GM12878 (cell line): ENCODE data around the gene TBC1D10B. TPM values are rescaled to one million over a fixed set of nuclear protein-coding genes. Genes with fewer than 3 reads are reported as not detected.

Experiments used
- ASH2L ChIP-seq: fragments of 300-600, 200-600 bp; sonication (generic); IDR thresholded peaks from 2 replicates; pipeline ENCODE4 v1.6.1; 2017; ENCODE audit warnings: low read depth, mild to moderate bottlenecking, borderline replicate concordance
- ATF2 ChIP-seq: IDR thresholded peaks from 2 replicates; pipeline ENCODE4 v1.6.1; 2012; ENCODE audit warnings: low read length, inconsistent platforms
- BCL11A ChIP-seq: IDR thresholded peaks from 2 replicates; pipeline ENCODE4 v1.6.1; 2011; ENCODE audit warnings: low read depth, low read length
- CBX5 ChIP-seq: sonication (generic); IDR thresholded peaks from 2 replicates; pipeline ENCODE4 v1.6.1; 2016; ENCODE audit warnings: low read depth, moderate library complexity, mild to moderate bottlenecking, inconsistent platforms
- CREM ChIP-seq: IDR thresholded peaks from 2 replicates; pipeline ENCODE4 v1.6.1; 2014; ENCODE audit warnings: antibody characterized with exemption, low read depth
- ESRRA ChIP-seq: IDR thresholded peaks from 2 replicates; pipeline ENCODE4 v1.6.1; 2012; ENCODE audit warnings: mild to moderate bottlenecking, low read length, improper control_type of control experiment
- EZH2 ChIP-seq: IDR thresholded peaks from 2 replicates; pipeline ENCODE4 v1.6.1; 2012; ENCODE audit warnings: low read depth, mild to moderate bottlenecking, control low read depth, inconsistent platforms, low read length, borderline replicate concordance; ENCODE audit not compliant: control insufficient read depth
- GABPA ChIP-seq: IDR thresholded peaks from 2 replicates; pipeline ENCODE4 v1.6.1; 2014; ENCODE audit warnings: antibody characterized with exemption, low read depth, mild to moderate bottlenecking, inconsistent platforms
- IRF4 ChIP-seq: IDR thresholded peaks from 2 replicates; pipeline ENCODE4 v1.6.1; 2011; ENCODE audit warnings: low read depth, low read length
- KDM1A ChIP-seq: fragments of 200-600 bp; sonication (generic); IDR thresholded peaks from 2 replicates; pipeline ENCODE4 v1.6.1; 2016; ENCODE audit warnings: borderline replicate concordance
- MEF2A ChIP-seq: IDR thresholded peaks from 2 replicates; pipeline ENCODE4 v1.6.1; 2011; ENCODE audit warnings: low read depth, mild to moderate bottlenecking, low read length, moderate library complexity; ENCODE audit not compliant: insufficient read depth
- POLR2AphosphoS2 ChIP-seq: IDR thresholded peaks from 2 replicates; pipeline ENCODE4 v1.6.1; 2011; ENCODE audit warnings: low read depth, mild to moderate bottlenecking, low read length, improper control_type of control experiment, moderate library complexity
- RAD21 ChIP-seq: IDR thresholded peaks from 2 replicates; pipeline ENCODE4 v1.6.1; 2011; ENCODE audit warnings: mild to moderate bottlenecking, low read depth, low read length, moderate library complexity; ENCODE audit not compliant: insufficient read depth
- RB1 ChIP-seq: fragments of 450-650 bp; formaldehyde crosslinking; IDR thresholded peaks from 2 replicates; pipeline ENCODE4 v1.6.1; 2017; ENCODE audit warnings: mild to moderate bottlenecking, borderline replicate concordance
- RBBP5 ChIP-seq: fragments of 200-600 bp; sonication (generic); conservative IDR thresholded peaks from 2 replicates; pipeline ENCODE4 v1.6.1; 2016
- REST ChIP-seq: IDR thresholded peaks from 2 replicates; pipeline ENCODE4 v1.6.1; 2012; ENCODE audit warnings: mild to moderate bottlenecking, low read depth, low read length
- RUNX3 ChIP-seq: IDR thresholded peaks from 2 replicates; pipeline ENCODE4 v1.6.1; 2012; ENCODE audit warnings: low read length, inconsistent platforms
- SIN3A ChIP-seq: IDR thresholded peaks from 2 replicates; pipeline ENCODE4 v1.6.1; 2012; ENCODE audit warnings: low read depth, low read length, improper control_type of control experiment
- SUPT20H ChIP-seq: IDR thresholded peaks from 2 replicates; pipeline ENCODE4 v1.6.1; 2011; ENCODE audit warnings: low read depth, mild to moderate bottlenecking, low read length, moderate library complexity, borderline replicate concordance; ENCODE audit not compliant: control insufficient read depth
- TBL1XR1 ChIP-seq: IDR thresholded peaks from 2 replicates; pipeline ENCODE4 v1.6.1; 2012; ENCODE audit warnings: low read depth, low read length, improper control_type of control experiment
- ZNF217 ChIP-seq: fragments of 450-650 bp; IDR thresholded peaks from 2 replicates; pipeline ENCODE4 v1.6.1; 2017; ENCODE audit warnings: antibody characterized with exemption, mild to moderate bottlenecking
- ZNF24 ChIP-seq: fragments of 450-650 bp; IDR thresholded peaks from 2 replicates; pipeline ENCODE4 v1.6.1; 2017; ENCODE audit warnings: antibody characterized with exemption, mild to moderate bottlenecking
- ZNF274 ChIP-seq: IDR thresholded peaks from one replicate; pipeline ENCODE4 v1.8.0; 2011; ENCODE audit not compliant: insufficient read length, insufficient read depth
- polyA plus RNA-seq, 11 experiments: library from polyadenylated mRNA; depleted of rRNA in 4 of 11; unstranded in 6 of 11; stranded (reverse) in 5 of 11; fragments of >200 nt; fragmentation: Nextera tagmentation in 4 of 11; fragmentation: Illumina TruSeq in 1 of 11; extraction: Ambion mirVana in 4 of 11; extraction: Trizol in 1 of 11; gene quantifications; 1 replicate in 1 of 11; 2 replicates in 10 of 11; pipeline versions ENCODE4 v1.2.1 to v1.2.3, GENCODE V29; 2011 to 2016; ENCODE audit warnings: inconsistent platforms in 2 of 11, missing spikeins in 2 of 11, low read depth in 1 of 11
- total RNA-seq, 4 experiments: library from RNA; depleted of rRNA in 3 of 4; stranded (reverse); fragments of >200 nt in 3 of 4; fragmentation: Illumina TruSeq in 1 of 4; extraction: Trizol in 1 of 4; gene quantifications; 2 replicates each; pipeline versions ENCODE4 v1.2.1 to v1.2.3, GENCODE V29; 2013 to 2021

Gene TBC1D10B
- total and polyA plus RNA-seq, 10 of the 15 experiments (the other 5 are each of a cell fraction or from before 2014, with no cell fraction given), result 2.2 to 51.2 (median 11.6) TPM

- TF ChIP-seq REST, result no peak
- TF ChIP-seq GABPA, result peak; percentile 81
- 0 out of 2 replicates have a peak, but pooled peaks have one; percentile 9 for TF ChIP-seq IRF4
- no peak for TF ChIP-seq TBL1XR1
- no peak for TF ChIP-seq ZNF24
- TF ChIP-seq CREM, result peak; percentile 28; the same call in 1 of the 2 replicates
- TF ChIP-seq ZNF217, result no peak
- TF ChIP-seq SUPT20H, result no peak
- no peak; the same call in 1 of the 2 replicates for TF ChIP-seq POLR2AphosphoS2
- TF ChIP-seq MEF2A, result no peak
- no peak for TF ChIP-seq SIN3A
- no peak for TF ChIP-seq EZH2
- no peak for TF ChIP-seq ESRRA
- TF ChIP-seq CBX5, result no peak
- TF ChIP-seq RBBP5, result no peak
- TF ChIP-seq BCL11A, result peak; percentile 24; the same call in 1 of the 2 replicates
- no peak for TF ChIP-seq ZNF274
- no peak for TF ChIP-seq KDM1A
- TF ChIP-seq RB1, result peak; percentile 47; the same call in 1 of the 2 replicates
- TF ChIP-seq ASH2L, result no peak
- TF ChIP-seq RUNX3, result peak; percentile 71
- TF ChIP-seq ATF2, result no peak
- TF ChIP-seq RAD21, result no peak
These were observed 12.0 kb upstream of the TBC1D10B start, which contains the start of gene SEPTIN1 (continued) for GRCh38 chr16:30382111-30382881.
